Measurements from ENCODE around the gene FXYD4.

DNA sequence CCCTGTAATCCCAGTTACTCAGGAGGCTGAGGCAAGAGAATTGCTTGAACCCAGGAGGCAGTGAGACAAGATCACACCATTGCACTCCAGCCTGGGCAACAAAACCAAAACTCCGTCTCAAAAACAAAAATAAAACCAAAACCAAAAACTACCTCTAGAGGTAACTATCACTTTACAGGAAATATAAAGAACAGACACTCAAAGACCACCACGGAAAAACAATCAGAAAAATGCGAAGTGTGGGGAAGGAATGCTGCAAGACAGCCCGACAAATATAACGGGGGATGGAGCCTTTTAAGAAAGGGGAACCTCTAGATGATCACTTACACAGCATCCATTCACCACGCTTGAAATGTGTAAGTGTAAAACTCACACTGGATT is 33.3 kb downstream of the FXYD4 start:
- TF ChIP-seq, protein P1, sequence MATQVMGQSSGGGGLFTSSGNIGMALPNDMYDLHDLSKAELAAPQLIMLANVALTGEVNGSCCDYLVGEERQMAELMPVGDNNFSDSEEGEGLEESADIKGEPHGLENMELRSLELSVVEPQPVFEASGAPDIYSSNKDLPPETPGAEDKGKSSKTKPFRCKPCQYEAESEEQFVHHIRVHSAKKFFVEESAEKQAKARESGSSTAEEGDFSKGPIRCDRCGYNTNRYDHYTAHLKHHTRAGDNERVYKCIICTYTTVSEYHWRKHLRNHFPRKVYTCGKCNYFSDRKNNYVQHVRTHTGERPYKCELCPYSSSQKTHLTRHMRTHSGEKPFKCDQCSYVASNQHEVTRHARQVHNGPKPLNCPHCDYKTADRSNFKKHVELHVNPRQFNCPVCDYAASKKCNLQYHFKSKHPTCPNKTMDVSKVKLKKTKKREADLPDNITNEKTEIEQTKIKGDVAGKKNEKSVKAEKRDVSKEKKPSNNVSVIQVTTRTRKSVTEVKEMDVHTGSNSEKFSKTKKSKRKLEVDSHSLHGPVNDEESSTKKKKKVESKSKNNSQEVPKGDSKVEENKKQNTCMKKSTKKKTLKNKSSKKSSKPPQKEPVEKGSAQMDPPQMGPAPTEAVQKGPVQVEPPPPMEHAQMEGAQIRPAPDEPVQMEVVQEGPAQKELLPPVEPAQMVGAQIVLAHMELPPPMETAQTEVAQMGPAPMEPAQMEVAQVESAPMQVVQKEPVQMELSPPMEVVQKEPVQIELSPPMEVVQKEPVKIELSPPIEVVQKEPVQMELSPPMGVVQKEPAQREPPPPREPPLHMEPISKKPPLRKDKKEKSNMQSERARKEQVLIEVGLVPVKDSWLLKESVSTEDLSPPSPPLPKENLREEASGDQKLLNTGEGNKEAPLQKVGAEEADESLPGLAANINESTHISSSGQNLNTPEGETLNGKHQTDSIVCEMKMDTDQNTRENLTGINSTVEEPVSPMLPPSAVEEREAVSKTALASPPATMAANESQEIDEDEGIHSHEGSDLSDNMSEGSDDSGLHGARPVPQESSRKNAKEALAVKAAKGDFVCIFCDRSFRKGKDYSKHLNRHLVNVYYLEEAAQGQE (IDR thresholded peaks at IDR 0.05; ENCODE audit: unreplicated experiment): no peak
- TF ChIP-seq, protein P2, sequence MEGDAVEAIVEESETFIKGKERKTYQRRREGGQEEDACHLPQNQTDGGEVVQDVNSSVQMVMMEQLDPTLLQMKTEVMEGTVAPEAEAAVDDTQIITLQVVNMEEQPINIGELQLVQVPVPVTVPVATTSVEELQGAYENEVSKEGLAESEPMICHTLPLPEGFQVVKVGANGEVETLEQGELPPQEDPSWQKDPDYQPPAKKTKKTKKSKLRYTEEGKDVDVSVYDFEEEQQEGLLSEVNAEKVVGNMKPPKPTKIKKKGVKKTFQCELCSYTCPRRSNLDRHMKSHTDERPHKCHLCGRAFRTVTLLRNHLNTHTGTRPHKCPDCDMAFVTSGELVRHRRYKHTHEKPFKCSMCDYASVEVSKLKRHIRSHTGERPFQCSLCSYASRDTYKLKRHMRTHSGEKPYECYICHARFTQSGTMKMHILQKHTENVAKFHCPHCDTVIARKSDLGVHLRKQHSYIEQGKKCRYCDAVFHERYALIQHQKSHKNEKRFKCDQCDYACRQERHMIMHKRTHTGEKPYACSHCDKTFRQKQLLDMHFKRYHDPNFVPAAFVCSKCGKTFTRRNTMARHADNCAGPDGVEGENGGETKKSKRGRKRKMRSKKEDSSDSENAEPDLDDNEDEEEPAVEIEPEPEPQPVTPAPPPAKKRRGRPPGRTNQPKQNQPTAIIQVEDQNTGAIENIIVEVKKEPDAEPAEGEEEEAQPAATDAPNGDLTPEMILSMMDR (conservative IDR thresholded peaks at IDR 0.05; ENCODE audit: low read depth in 2 of 2): no peak
- TF ChIP-seq POLR2AphosphoS5 (IDR thresholded peaks at IDR 0.05; ENCODE audit: low read depth) (no peak), EZH2 (IDR thresholded peaks at IDR 0.05; ENCODE audit: low read depth, unreplicated experiment) (no peak), EZH2phosphoT487 (IDR thresholded peaks at IDR 0.05; ENCODE audit: unreplicated experiment) (no peak), STAT1 (IDR thresholded peaks at IDR 0.05; ENCODE audit: unreplicated experiment) (no peak), JUNB (IDR thresholded peaks at IDR 0.05; ENCODE audit: unreplicated experiment) (no peak), CREB1 (CRISPR knock-in tag; IDR thresholded peaks at IDR 0.05; ENCODE audit: low read depth) (no peak), NANOG (IDR thresholded peaks at IDR 0.05; ENCODE audit: borderline replicate concordance) (no peak)
- TF ChIP-seq, protein P3, sequence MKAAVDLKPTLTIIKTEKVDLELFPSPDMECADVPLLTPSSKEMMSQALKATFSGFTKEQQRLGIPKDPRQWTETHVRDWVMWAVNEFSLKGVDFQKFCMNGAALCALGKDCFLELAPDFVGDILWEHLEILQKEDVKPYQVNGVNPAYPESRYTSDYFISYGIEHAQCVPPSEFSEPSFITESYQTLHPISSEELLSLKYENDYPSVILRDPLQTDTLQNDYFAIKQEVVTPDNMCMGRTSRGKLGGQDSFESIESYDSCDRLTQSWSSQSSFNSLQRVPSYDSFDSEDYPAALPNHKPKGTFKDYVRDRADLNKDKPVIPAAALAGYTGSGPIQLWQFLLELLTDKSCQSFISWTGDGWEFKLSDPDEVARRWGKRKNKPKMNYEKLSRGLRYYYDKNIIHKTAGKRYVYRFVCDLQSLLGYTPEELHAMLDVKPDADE (IDR thresholded peaks at IDR 0.05): no peak
- TF ChIP-seq, protein P4, sequence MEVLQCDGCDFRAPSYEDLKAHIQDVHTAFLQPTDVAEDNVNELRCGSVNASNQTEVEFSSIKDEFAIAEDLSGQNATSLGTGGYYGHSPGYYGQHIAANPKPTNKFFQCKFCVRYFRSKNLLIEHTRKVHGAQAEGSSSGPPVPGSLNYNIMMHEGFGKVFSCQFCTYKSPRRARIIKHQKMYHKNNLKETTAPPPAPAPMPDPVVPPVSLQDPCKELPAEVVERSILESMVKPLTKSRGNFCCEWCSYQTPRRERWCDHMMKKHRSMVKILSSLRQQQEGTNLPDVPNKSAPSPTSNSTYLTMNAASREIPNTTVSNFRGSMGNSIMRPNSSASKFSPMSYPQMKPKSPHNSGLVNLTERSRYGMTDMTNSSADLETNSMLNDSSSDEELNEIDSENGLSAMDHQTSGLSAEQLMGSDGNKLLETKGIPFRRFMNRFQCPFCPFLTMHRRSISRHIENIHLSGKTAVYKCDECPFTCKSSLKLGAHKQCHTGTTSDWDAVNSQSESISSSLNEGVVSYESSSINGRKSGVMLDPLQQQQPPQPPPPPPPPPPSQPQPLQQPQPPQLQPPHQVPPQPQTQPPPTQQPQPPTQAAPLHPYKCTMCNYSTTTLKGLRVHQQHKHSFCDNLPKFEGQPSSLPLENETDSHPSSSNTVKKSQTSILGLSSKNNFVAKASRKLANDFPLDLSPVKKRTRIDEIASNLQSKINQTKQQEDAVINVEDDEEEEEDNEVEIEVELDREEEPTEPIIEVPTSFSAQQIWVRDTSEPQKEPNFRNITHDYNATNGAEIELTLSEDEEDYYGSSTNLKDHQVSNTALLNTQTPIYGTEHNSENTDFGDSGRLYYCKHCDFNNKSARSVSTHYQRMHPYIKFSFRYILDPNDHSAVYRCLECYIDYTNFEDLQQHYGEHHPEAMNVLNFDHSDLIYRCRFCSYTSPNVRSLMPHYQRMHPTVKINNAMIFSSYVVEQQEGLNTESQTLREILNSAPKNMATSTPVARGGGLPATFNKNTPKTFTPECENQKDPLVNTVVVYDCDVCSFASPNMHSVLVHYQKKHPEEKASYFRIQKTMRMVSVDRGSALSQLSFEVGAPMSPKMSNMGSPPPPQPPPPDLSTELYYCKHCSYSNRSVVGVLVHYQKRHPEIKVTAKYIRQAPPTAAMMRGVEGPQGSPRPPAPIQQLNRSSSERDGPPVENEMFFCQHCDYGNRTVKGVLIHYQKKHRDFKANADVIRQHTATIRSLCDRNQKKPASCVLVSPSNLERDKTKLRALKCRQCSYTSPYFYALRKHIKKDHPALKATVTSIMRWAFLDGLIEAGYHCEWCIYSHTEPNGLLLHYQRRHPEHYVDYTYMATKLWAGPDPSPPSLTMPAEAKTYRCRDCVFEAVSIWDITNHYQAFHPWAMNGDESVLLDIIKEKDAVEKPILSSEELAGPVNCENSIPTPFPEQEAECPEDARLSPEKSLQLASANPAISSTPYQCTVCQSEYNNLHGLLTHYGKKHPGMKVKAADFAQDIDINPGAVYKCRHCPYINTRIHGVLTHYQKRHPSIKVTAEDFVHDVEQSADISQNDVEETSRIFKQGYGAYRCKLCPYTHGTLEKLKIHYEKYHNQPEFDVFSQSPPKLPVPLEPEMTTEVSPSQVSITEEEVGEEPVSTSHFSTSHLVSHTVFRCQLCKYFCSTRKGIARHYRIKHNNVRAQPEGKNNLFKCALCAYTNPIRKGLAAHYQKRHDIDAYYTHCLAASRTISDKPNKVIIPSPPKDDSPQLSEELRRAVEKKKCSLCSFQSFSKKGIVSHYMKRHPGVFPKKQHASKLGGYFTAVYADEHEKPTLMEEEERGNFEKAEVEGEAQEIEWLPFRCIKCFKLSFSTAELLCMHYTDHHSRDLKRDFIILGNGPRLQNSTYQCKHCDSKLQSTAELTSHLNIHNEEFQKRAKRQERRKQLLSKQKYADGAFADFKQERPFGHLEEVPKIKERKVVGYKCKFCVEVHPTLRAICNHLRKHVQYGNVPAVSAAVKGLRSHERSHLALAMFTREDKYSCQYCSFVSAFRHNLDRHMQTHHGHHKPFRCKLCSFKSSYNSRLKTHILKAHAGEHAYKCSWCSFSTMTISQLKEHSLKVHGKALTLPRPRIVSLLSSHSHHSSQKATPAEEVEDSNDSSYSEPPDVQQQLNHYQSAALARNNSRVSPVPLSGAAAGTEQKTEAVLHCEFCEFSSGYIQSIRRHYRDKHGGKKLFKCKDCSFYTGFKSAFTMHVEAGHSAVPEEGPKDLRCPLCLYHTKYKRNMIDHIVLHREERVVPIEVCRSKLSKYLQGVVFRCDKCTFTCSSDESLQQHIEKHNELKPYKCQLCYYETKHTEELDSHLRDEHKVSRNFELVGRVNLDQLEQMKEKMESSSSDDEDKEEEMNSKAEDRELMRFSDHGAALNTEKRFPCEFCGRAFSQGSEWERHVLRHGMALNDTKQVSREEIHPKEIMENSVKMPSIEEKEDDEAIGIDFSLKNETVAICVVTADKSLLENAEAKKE (CRISPR knock-in tag; IDR thresholded peaks at IDR 0.05): no peak
